ENCODE data around the gene RANBP6.
"Not testable (repeated sequence)": the region's sequence is repeated elsewhere in the genome, so short reads cannot be mapped to it uniquely, and the experiment has no call there.

Gene RANBP6

GRCh38 chr9:6015278-6016157, at the start of gene RANBP6:
RANBP6 (minus strand) TSS chr9:6015624; CDS start chr9:6015607, 17 bp downstream.
- peak; percentile 80 for DNase-seq (ENCODE audit: low read depth)

- not testable (repeated sequence) for DNase-seq (ENCODE audit: low read depth)
Observed at GRCh38 chr9:6063146-6063545, 47.7 kb upstream of the RANBP6 start.

GRCh38 chr9:6055666-6056065, 40.2 kb upstream of the RANBP6 start:
- DNase-seq (ENCODE audit: low read depth) = no peak

GRCh38 chr9:6055216-6055615, 39.8 kb upstream of the RANBP6 start:
- no peak for DNase-seq (ENCODE audit: low read depth)

- DNase-seq (ENCODE audit: low read depth) = no peak
Observed at GRCh38 chr9:6054280-6055099, 39.1 kb upstream of the RANBP6 start.

- DNase-seq (ENCODE audit: low read depth) = no peak
Observed at GRCh38 chr9:6052293-6052919, 37.0 kb upstream of the RANBP6 start.

GRCh38 chr9:6051511-6051950, 36.1 kb upstream of the RANBP6 start:
- DNase-seq (ENCODE audit: low read depth) = no peak

GRCh38 chr9:6049798-6050197, 34.4 kb upstream of the RANBP6 start:
- DNase-seq (ENCODE audit: low read depth) = no peak

GRCh38 chr9:6048039-6048438, 32.6 kb upstream of the RANBP6 start:
- no peak for DNase-seq (ENCODE audit: low read depth)

GRCh38 chr9:6047020-6047419, 31.6 kb upstream of the RANBP6 start:
- DNase-seq (ENCODE audit: low read depth) = no peak

GRCh38 chr9:6045364-6045763, 29.9 kb upstream of the RANBP6 start:
- DNase-seq (ENCODE audit: low read depth) = no peak

GRCh38 chr9:6040077-6040476, 24.7 kb upstream of the RANBP6 start:
- DNase-seq (ENCODE audit: low read depth) = no peak

- no peak for DNase-seq (ENCODE audit: low read depth)
Observed at GRCh38 chr9:6036391-6036790, 21.0 kb upstream of the RANBP6 start.

GRCh38 chr9:6034954-6035353, 19.5 kb upstream of the RANBP6 start:
- DNase-seq (ENCODE audit: low read depth) = no peak

- no peak for DNase-seq (ENCODE audit: low read depth)
Observed at GRCh38 chr9:6029604-6030274, 14.3 kb upstream of the RANBP6 start.

GRCh38 chr9:6024035-6024554, 8.7 kb upstream of the RANBP6 start:
- no peak for DNase-seq (ENCODE audit: low read depth)

GRCh38 chr9:6016975-6017374, 1.6 kb upstream of the RANBP6 start:
- DNase-seq (ENCODE audit: low read depth) = not testable (repeated sequence)

- no peak for DNase-seq (ENCODE audit: low read depth)
Observed at GRCh38 chr9:6014670-6015270, 654 bp downstream of the RANBP6 start.

GRCh38 chr9:6008169-6008979, 7.0 kb downstream of the RANBP6 start:
- DNase-seq (ENCODE audit: low read depth) = peak; percentile 93

GRCh38 chr9:6007770-6008168, 7.7 kb downstream of the RANBP6 start:
- DNase-seq (ENCODE audit: low read depth) = peak; percentile 75

Data from T-helper 22 cell (primary cell).